Right hindlimb (tissue), 1 donor: ENCODE results near the gene RPP30.
"Not testable (repeated sequence)": the region's sequence is repeated elsewhere in the genome, so short reads cannot be mapped to it uniquely, and the experiment has no call there.

ENCODE experiments used
- DNase-seq: peaks from one replicate; pipeline ENCODE4 v3.0.0-alpha.2; 2018

RPP30 gene

GRCh38 chr10:90917968-90918318, 46.2 kb downstream of the RPP30 start:
- DNase-seq: no peak

DNA sequence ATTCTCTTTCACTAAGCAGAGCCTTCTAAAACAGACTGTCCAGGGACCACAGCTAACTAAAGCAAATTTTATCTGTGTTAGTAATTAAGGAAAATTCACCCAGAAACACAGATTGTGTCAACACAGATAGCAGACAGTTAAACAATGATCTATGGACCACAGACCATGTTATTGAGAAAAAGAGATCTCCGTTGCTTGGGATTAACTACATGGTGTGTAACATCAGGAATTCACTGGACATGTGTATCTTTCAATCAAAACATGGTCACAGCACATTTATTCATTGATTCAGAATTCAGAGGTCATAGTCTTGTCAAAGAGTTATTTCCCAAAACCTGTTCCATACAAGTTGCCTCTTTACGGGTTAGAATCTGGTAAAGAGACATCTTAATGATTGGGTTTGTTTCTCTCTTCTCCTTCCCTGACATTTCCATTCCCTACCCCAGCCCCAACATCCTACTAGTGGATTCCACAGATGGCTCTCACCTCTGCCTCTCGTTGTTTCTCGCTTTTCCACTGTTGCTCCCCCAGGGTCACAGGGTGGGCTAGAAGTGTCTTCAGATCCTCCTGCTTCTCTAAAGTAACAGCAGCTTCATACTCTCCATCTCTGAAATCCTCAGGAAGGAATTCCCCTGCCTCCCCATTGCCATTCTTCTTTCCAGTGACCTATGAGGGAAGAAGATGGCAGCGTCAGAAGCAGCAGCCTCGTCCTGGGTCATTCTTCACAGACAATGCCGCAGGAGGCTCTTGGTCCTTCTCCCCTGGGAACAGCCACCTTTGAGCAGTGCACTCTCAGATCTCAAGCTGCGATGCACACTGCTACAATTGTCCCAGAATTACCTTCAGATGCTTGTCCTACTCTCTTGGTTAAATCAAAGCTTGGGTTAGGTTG, 48.2 kb downstream of the RPP30 start:
- DNase-seq: no peak

- peak; percentile 59 for DNase-seq
Observed at GRCh38 chr10:90920986-90921666, 49.4 kb downstream of the RPP30 start, which contains the start of gene ANKRD1. TSS of gene ANKRD1 (minus strand) at chr10:90921087. CDS start at chr10:90921027, 60 bp downstream.

- no peak for DNase-seq
Observed at GRCh38 chr10:90921906-90922305, 50.1 kb downstream of the RPP30 start.

DNA sequence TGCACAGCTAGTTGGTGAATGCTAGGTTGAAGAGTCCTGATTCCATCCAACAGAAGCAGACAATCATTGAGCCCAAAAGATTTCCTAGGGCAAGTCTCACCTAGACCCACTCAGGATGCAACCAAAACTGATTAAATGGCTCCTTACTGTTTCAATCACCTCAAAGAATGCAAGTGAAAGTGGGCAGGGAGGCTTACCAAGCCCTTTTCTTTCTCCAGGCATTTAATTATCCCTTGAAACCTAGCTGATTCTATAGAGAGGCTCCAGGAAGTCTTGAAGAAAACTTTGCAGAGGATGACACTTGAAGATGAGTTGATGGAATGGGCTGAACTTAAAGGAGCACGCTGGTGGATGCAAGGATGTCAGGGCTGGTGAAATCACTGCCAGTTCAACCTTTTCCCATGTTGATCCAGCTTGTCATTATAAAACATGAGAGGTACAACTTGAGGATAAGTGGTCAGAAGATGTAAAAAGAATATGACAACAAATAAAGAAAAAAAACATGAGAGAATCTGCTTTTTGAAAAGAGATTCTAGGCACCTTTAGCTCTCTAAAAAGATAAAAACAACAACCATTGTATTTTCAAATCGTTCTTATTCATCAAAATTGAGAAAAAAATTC, 51.4 kb downstream of the RPP30 start:
- no peak for DNase-seq

DNA sequence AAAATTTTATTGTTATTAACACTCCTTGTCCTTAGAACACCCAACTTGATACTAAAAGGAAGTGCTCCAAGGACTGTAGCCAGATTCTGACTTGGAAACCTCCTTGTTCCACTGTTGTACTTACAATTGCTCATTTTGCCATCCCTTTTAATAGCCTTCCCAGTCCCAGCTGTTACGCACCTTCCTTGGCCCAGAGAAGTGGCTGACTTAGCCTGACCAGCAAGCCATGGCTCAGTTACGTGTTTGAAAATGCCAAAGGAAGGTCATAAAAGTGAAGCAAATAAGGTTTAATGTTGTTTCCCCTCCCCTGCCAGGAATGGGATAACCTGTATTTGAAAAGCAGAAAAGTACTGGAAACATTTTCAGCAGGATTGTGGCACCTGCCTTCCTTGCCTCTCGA, 52.8 kb downstream of the RPP30 start:
- no peak for DNase-seq

DNA sequence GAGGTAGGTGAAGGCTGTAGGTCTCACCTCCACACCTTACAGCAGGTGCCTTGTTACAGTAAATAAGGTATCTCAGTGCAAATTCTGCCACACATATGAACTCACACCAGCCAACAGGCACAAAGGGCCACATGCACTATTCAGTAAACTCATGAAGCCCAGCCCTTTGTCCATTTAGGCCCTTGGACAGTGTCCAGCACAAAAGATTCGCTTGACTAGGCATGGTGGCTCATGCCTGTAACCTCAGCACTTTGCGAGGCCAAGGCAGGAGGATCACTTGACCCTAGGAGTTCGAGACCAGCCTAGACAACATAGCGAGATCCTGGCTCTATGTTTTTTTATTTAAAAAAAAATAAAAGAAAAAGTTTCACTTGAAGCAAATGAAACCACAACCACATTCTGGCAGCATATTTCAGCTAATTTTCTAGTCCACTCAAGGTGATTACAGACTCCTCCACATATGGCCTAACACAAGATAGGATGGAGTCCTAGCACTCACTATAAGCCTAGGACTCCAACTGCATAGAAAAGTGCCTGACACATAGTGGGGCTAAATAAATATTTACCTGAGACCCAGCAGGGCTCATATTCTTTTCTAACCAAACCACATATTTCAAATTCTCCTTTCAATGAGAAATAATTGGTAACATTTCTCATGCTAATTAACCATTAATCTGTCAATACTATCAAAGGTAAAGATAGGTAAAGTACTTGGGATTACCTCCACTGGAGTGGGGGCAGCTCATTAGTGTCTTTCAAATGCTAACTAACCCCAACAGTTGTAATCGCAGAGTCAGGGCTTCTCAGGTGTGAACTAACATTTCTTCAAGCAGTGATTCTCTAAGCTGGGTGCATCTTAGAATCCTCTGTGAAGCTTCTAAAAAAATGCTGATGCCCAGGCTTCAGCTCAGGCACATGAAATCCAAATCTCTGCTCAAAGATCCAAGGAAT, 53.6 kb downstream of the RPP30 start:
- no peak for DNase-seq

- DNase-seq: no peak
Observed at GRCh38 chr10:90927293-90927692, 55.5 kb downstream of the RPP30 start.

DNA sequence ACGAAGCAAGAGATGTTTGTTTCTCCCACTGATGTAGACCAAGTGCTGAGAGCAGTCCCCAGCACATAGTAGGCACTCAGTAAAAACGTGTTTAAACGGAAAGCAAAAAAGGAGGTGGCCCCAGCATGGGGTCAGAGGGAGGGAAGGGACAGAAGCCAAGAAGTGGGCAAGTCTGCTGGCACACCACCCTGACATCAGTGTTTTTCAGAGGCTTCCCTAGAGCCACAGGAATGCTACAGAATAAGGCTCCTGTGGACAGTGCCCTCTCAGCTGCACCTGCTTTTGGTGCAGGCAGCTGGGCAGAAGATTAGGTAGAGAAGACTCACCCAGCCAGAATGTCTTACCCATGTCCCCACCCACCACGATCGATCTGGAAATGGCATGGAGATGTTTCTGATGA, 57.4 kb downstream of the RPP30 start:
- no peak for DNase-seq

DNA sequence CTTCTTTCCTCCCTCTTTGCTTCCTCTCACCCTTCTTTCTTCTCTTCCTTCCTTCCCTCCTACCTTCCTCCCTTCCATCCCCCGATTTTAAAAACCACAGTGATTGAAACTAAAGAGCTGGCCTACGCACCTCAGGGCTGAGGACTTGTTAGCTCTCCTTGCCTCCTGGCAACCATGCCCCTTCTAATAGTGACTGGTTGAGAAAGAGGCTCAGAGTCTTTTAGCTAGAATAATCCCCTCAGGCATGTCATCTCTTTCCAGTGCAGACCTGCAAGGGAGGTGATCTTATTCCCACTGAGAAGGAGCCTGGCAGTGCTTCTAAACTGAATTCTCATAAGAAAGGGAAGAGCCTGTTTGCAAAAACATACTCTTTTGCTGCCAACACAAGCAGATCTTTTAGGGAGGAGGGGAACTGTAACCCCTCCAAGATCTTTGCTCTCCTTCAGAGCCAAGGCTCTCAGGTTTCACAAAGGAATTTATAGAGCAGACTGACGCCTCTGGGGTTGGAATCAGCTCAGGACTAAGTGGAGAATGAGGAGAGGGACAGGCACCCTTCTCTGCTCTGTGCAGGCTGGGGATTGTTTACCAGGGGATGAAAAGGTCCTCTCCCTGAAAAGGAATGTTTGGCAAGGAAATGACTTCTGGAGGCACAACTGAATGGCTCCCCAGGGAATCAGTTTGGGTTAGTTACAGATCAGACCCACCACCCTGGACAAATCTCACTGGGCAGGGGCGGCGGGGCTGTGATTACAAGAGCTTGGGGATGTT, 58.5 kb downstream of the RPP30 start:
- DNase-seq: peak; percentile 64

- peak; percentile 55 for DNase-seq
Observed at GRCh38 chr10:90930971-90931871, 59.4 kb downstream of the RPP30 start.

DNA sequence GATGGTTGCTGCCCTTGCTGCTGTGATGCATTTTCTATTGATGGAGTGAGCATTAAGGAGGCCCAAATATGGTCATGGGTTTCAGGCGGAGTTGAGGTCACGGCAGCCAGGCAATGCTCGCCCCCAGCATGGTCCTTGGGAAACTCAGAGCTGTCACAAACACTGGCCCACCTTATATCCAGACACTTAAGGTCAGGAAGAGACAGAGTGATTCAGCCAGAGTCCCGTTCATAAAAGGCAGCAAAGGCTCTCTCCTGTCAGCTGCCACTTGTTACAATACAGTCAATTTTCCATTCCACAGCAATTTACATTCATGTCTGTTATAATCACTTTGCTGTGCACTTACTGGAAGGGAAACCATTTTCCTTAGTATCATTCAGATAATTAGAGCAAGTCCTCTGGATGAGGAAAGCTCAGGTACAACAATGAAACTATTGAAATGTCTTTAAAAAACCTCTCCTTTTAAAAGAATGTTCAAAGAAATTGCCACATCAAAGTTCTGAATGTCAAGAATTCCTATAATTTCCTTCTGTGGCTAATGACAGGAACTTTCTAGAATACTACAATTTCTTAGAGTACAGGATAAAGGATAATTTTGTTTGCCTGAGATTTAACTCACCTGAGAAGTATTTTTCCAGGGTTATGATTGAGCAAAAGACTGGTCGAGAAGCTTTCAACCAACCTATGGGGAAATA, 64.0 kb downstream of the RPP30 start:
- no peak for DNase-seq

DNA sequence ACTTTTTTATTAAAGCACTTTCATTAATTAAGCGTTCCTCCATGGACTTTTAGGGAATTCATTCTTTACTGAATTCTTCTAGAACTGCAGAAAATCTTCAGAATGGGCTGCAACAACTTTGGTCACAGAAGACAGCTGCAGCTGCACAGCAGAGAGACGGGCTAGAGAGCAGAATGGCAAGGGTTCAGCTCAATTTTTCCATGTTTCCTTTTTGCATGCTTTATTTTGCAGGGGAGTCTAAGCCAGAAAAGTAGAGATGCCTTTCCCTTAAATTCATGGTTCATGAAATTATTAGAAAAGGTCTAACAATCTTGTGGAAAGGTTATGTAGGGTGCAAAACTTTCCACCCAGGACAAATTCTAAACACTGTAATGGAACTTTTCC, 64.5 kb downstream of the RPP30 start:
- no peak for DNase-seq

DNA sequence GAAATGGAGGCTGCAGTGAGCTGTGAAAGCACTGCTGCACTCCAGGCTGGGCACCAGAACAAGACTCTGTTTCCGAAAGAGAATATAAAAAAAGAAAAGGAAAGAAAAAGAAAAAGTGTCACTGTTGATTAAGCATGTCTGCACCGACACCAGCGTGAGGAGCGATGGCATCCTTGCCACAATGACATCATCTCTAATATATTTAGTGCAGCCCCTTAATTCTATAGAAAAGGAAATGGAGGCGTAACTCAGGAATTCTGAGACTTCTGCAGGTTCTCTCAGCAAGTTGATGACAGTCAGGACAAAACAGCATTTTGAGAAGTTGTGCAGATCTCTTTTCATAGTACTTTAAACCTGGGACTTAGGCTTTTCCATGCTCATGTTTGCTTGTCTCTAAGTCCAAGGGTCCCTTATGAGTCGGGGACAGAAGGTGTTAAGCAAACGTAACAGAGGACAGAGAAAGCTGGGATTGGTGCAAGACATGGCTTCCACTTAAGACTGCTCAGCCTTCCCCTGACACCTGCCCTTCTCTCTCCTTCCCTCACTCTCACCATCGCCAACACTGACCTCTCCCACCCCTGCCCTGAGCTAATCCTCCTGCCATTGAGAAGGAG, 66.0 kb downstream of the RPP30 start:
- no peak for DNase-seq

DNA sequence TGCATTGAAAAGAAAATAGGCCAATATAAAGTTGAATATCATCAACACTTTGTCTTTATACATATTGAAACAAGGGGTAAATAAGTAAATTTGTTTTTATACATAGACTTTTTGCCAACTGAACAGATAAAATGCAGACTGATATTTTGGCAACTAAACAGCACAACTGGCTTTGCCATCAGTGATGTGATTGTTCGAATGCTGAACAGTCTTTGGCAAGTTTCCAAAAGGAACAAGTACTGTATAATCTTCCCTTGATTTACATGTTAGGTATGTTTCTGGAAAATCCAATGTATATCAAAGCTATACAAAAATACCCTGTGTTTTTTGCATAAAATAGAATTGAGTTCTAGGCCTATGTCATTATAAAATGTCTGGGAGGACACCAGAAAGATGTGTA, 67.3 kb downstream of the RPP30 start:
- DNase-seq: no peak

DNA sequence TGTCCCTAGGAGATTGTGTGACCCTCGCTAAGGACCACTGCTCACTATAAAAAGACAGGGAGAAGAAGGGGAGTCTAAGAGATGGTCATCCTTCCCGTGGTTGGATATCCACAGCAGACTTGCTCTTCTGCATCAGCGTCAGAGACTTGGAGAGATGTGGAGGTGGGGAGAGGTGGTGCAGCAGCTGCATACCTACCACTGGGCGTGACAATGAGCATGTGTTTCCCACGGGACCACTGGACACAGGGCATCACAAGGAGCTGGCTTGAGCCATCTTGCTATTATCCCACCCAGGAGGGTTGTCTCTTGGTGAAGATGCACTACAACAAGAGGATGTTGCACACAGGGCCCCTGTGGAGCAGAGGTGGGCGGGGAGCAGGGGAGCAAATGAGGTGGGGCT, 67.9 kb downstream of the RPP30 start:
- DNase-seq: no peak

DNA sequence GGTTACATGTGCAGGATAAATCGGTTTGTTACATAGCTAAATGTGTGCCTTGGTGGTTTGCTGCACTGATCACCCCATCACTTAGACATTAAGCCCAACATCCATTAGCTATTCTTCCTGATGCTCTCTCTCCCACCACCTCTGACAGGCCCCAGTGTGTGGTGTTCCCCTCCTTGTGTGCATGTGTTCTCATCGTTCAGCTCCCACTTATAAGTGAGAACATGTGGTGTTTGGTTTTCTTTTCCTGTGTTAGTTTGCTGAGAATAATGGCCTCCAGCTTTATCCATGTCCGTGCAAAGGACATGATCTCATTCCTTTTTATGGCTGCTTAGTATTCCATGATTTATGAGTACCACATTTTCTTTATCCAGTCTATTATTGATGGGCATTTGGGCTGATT, 71.2 kb downstream of the RPP30 start:
- not testable (repeated sequence) for DNase-seq

GRCh38 chr10:90944749-90945148, 73.0 kb downstream of the RPP30 start:
- no peak for DNase-seq

GRCh38 chr10:90945491-90946070, 73.8 kb downstream of the RPP30 start:
- no peak for DNase-seq
